Stimulated activated CD4-positive, alpha-beta T cell treated with anti-CD3 and anti-CD28 coated beads, Interleukin-12 subunit alpha, Interleukin-12 subunit beta, amount 100 ng/mL, for 24 hours (primary cell): ENCODE results near the gene CALML3.

Source experiments
- DNase-seq, 2 experiments: peaks; one replicate each; pipeline ENCODE4 v3.0.0-alpha.2; 2020; ENCODE audit warnings: low read depth in 2 of 2

The CALML3 gene

GRCh38 chr10:5506751-5507648 lies 17.8 kb upstream of the CALML3 start:
- no peak for DNase-seq

- DNase-seq, result no peak
These were observed 17.1 kb upstream of the CALML3 start for GRCh38 chr10:5507649-5508131.

GRCh38 chr10:5508161-5508604 lies 16.6 kb upstream of the CALML3 start:
- no peak for DNase-seq

- DNase-seq, result no peak
These were observed 16.0 kb upstream of the CALML3 start for GRCh38 chr10:5508786-5509185.

GRCh38 chr10:5509236-5509635 lies 15.5 kb upstream of the CALML3 start:
- no peak for DNase-seq

GRCh38 chr10:5509691-5510090 lies 15.1 kb upstream of the CALML3 start:
- DNase-seq, result no peak

GRCh38 chr10:5510281-5511072 lies 14.3 kb upstream of the CALML3 start:
- no peak for DNase-seq

- DNase-seq, result no peak
These were observed 13.4 kb upstream of the CALML3 start for GRCh38 chr10:5511231-5511884.

- DNase-seq, result no peak
These were observed 12.9 kb upstream of the CALML3 start for GRCh38 chr10:5511885-5512280.

GRCh38 chr10:5512331-5512730 lies 12.4 kb upstream of the CALML3 start:
- DNase-seq, result no peak

- peak in 1 of 2 experiments; percentile 8 for DNase-seq
These were observed 11.7 kb upstream of the CALML3 start for GRCh38 chr10:5512881-5513612.

- DNase-seq, result no peak
These were observed 10.4 kb upstream of the CALML3 start for GRCh38 chr10:5514226-5514850.

- no peak for DNase-seq
These were observed 8.6 kb upstream of the CALML3 start for GRCh38 chr10:5515948-5516761.

- no peak for DNase-seq
These were observed 7.2 kb upstream of the CALML3 start for GRCh38 chr10:5517546-5517945.

GRCh38 chr10:5518143-5518542 lies 6.6 kb upstream of the CALML3 start:
- DNase-seq, result no peak

GRCh38 chr10:5519054-5519453 lies 5.7 kb upstream of the CALML3 start:
- DNase-seq, result no peak

- DNase-seq, result no peak
These were observed 1.7 kb upstream of the CALML3 start for GRCh38 chr10:5522913-5523560.

GRCh38 chr10:5523796-5524574 lies 776 bp upstream of the CALML3 start:
- no peak for DNase-seq
